Inflammatory macrophage treated with lipopolysaccharide for 4 hours (primary cell): ENCODE measurements around the gene KDM3A.
"Not testable (repeated sequence)": the region's sequence is repeated elsewhere in the genome, so short reads cannot be mapped to it uniquely, and the experiment has no call there.

Experiments used
- DNase-seq: peaks from one replicate; pipeline ENCODE4 v3.0.0-alpha.2; 2020

The KDM3A gene

DNA sequence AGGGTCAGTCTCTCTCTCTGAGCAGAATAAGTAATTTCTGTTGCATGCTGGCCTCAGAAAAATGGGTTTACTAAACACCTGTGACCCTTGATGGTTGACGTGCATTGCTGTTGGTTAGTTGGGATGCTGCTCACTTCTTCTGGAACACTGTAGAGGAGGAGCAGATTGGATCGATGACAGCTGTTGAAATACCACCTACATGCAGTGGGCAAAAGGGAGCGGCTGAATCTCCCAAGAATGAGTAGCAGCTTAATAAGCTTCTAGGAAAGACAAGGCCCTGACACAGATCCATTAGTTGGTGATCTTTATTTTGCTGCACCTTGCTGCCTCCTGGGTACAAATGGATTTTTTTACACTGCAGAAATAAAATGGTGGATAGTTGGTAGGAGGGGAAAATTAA, 43.2 kb downstream of the KDM3A start:
- no peak for DNase-seq

DNA sequence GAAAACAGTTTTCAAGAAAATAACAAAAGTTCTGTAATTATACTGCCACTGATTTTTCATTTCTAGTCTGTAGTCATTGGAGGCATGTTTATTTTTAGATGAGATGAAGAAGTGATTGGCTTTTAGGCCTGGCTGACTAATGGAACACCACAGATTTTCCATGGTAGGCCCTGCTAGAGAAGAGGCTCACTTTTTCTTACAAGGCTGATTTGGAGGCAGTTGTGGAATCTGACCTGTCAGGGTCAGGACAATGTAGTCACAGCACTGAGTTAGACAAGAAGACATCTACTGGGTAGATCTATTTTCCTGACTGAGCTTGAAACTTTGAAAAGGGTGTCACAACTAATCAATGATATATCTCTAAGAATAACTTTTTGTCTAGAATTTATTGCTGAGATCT, 43.9 kb downstream of the KDM3A start:
- no peak for DNase-seq

DNA sequence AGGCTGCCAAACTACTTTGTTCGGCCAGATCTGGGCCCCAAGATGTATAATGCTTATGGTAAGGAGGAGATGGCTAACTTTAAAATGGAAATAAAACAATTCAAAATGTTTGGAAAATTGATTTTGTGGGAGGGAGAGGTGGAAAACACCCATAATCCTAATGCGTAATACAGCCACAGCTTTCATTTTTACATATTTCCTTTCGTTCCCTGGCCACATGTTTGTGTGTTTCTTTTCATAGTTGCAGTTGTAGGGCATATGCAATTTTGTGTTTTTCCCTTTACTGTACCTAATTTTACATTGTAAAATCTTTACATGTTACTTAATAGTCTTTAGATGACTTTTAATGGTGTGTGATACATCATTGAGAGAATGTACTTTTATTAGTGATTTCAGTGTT, 44.6 kb downstream of the KDM3A start:
- peak; percentile 10 for DNase-seq

DNA sequence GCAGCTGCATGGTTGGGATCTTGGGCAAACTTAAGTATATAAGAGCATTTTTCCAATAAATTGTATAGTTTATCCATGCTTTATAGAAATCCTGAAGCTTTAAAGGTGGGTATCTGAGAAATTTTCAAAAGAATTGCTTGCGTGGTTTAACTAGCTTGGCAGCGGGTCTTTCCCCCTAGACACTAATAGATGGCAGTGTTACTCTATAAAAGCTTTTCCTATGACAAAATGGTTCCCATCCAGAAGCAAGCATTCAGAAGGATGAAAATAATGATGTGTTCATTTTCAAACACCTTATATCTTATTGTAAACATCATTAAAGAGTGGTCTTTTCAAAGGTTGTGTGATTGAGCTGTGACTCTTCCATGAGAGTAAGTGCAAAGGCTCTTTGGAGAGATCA, 45.9 kb downstream of the KDM3A start:
- DNase-seq: no peak

DNA sequence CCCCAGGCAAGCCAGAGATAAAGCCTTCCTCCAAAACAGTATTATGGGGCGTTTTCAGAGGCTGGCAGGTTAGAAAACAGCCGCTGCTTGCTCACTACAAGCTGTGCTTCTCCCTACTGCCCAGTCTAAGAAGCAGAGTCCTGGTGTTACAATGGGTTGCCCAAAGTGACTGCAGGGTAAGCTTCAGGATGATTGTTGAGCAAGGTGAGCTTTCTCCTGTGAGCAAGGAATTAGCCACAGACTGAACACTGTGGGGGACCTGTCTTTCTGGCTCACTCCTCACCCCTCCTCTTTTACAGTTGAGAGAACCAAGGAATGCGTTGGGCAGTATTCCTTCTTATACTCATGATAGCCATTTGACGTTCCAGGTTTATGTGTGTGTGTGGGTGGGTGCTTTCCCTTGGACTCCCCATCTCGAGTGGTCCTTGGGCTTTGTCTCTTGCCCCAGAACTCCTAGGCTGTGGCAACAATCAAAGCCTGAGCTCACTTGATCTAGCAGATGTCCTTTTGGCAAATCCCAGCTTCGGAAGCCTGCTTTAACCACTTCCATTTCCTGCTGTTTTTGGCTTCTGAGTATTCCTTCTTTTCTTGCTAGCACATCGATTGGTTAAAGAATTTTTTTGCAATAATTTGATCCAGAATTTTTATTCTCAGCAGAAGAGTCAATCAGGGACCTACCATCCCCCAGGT, 47.5 kb downstream of the KDM3A start:
- DNase-seq: no peak

DNA sequence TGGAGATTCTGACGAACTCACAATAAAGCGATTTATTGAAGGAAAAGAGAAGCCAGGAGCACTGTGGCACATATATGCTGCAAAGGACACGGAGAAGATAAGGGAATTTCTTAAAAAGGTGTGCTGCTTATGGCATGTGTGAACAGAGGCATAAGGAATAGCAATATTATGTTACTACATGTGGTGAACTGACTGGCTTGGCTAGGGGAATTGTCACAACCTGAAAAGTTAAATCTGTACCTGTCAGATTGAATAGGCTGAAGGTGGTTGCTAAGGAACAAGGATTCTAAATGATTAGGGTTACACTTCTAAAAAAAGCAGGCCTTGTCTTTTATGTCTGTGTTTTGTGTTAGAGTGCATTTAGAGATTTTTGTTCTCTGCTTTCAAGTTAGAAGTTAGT, 48.4 kb downstream of the KDM3A start:
- no peak for DNase-seq

DNA sequence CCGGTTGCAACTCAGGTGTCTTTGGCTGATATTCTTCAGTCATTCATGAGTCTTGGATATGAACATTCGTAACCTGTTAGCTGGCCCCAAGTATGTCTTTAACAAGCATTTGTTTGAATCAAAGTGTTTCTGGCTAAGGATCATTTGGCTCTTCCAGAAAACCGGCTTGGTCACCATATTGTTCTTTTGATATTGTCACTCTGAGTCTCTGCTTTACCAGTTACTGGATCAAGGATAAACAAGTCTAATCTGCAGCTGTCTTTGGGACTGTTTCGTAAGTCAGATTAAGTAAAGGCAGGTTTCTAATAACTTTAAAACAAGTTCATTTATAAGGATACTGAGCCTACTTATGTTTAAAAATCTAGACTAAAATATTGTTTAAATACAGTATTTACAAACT, 49.1 kb downstream of the KDM3A start:
- no peak for DNase-seq

DNA sequence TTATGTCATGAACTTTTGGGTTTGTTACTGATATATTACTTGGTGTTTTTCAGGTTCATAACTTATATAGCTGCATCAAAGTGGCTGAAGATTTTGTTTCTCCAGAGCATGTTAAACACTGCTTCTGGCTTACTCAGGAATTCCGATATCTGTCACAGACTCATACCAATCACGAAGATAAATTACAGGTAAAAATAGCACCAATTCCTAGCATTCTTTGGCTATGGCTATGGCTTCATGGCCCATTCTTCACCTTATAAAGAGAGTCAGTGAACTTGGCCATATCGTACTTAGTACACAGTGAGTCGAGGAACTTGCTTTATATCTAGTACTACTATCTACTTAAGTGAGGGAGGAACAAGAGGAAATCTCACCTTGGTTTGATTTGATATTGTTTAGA, 49.9 kb downstream of the KDM3A start:
- DNase-seq: no peak

DNA sequence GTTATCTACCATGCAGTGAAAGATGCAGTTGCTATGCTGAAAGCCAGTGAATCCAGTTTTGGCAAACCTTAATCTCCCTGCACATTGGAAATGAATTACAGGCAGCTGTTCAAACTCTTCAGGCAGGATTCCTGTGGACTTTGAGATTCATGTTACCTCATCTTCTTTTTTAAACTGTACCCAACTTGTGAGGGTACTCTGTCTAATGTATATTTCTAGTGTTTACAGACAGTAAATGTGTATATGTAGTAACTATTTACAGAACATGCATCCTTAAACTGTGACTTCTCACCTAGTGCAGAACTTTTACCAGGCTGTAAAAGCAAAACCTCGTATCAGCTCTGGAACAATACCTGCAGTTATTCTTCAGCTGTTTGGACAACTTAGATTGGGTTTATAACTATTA, 50.9 kb downstream of the KDM3A start:
- DNase-seq: no peak

DNA sequence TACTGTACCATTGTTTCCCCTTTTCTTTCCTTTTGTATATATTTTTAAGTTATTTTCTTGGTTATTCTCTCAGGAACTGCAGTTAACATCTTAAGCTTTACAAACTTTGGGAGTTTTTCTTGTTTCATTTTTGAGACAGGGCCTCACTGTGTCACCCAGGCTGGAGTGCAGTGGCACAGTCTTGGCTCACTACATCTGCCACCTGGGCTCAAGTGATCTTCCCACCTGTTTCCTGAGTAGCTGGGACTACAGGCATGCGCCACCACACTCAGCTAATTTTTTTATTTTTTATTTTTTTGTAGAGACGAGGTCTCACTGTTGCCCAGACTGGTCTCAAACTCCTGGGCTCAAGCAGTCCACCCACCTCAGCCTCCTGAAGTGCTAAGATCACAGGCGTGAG, 55.2 kb downstream of the KDM3A start:
- DNase-seq: not testable (repeated sequence)

DNA sequence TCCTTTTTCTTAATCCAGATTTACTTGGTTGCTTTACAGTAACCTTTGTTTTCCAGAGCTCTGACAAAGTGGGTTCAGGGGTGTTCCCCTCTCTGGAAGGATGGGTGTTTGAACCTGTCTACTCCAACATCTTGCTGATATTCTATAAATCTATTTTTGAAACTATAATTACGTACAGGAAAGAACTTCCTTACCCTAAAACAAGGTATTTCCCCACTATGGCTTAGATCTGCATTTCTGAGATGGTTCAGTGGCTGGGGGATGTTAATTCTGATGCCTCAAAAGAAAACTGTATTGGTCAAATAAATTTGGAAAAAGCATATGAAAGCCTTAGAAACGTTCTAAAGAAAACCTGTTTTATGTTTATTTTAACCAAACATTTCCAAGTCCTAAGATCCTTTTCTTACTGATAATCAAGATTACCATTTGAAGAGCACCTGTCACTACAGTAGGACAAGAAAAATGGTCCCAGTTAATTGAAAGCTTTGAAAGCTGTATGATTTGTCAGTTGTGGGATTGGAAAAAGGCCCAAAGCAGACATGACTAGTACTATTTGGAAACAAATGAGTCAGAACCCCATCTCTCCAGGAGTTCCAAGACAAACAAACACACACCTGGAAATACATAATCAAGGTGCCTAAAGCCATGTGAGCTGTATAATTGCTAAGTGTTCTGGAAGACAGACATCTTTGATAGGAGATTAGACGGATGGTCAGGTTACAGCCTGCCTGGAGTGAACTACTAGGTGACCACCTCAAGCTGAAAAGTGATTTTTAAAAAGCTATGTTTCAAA, 57.5 kb downstream of the KDM3A start:
- DNase-seq: no peak

DNA sequence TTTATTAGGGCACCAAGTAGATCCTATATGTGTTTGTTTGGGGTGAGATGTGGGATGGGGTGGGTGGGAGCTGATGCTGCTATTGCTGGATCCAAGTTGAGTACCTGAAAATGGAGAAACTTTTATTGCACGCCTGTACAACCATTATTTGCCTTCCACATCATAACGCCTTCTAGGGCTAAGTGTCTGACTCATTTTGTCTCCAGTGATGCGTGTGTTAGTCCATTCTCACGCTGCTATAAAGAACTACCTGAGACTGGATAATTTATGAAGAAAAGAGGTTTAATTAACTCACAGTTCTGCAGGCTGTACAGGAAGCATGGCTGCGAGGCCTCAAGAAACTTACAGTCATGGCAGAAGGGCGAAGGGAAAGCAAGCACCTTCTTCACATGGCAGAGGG, 58.2 kb downstream of the KDM3A start:
- DNase-seq: no peak

DNA sequence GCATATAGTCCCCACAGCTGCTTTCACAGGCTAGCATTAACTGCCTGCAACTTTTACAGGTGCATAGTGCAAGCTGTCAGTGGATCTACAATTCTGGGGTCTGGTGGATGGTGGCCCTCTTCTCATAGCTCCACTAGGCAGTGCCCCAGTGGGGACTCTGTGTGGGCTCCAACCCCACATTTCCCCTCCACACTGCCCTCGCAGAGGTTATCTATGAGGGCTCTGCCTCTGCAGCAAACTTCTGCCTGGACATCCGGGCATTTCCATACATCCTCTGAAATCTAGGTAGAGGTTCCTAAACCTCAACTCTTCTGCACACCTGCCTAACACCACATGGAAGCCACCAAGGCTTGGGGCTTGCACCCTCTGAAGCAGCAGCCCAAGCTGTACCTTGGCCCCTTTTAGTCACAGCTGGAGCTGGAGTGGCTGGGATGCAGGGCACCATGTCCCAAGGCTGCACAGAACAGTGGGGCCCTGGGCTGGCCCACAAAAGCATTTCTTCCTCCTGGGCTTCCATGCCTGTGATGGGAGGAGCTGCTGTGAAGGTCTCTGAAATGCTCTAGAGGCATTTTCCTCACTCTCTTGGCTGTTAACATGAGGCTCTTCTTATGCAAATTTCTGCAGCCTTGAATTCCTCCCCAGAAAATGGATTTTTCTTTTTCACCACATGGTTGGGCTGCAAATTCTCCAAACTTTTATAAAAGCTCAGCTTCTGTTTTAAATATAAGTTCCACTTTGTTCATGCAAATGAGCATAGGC, 59.3 kb downstream of the KDM3A start:
- DNase-seq: no peak

DNA sequence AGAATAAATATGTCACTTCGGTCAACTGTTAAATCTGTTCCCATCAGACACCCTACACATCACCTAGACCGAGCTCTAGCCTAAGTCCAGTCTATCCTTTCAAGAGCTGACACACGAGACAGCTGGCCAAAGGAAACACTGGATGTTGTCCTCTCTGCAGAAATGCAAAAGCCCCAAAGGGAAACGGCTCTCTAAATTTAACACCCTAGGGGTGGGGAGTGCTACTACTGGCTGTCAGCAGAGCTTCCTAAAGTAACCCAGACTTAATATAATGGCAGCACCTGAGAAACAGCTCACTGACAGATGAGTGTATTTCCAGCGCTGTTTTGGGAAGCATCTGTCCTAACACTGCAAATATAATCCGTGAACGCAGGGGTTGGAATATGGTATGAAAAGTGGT, 66.4 kb downstream of the KDM3A start:
- no peak for DNase-seq

DNA sequence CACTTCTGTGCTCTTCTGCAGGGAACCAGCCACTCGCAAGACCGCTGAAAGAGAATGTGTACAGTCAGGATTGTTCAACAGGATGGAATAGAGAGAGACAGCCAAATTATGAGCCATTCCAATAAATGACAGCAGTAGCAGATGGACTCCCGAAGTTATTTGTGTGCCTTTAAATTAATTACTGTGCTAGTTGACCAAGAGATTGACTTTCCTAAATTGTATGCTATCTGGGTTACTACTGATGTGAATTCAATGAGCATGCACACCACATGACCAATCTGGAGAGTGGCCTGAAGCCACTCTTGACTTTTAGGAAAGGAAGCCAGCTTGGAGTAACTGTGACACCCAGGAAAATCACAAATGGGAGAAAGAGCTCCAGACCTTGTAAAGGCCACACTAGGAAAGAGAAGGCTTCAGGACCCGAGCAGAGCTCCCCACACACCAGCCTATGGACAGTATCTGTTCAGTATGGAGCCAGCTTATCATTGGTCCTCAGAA, 69.3 kb downstream of the KDM3A start:
- no peak for DNase-seq

DNA sequence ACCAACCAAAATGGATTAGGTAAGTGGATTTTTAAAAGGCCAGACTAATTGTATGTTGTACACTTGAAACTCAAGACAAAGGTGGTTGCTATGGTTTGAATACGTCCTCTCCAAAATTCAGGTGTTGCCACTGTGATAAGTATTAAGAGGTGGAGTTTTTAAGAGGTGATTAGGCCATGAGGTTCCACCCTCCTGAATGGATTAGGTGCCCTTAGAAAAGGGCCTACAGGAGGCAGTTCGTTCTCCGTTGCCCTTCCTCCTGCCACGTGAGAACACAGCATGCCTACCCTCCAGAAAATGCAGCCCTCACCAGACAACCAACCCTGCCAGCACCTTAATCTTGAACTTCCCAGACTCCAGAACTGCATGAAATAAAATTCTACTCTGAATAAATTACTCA, 70.9 kb downstream of the KDM3A start:
- no peak for DNase-seq

DNA sequence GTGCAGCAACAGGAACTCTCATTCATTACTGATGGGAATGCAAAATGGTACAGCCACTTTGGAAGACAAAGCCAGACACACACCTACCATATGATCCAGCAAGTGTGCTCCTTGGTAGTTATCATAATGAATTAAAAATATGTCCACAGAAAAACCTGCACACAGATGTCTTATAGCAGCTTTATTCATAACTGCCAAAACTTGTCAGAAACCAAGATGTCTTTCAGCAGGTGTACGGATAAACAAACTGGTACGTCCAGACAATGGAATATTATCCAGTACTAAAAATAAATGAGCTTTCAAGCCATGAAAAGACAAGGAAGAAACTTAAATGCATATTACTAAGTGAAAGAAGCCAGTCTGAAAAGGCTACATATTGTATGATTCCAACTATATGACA, 71.7 kb downstream of the KDM3A start:
- DNase-seq: no peak

DNA sequence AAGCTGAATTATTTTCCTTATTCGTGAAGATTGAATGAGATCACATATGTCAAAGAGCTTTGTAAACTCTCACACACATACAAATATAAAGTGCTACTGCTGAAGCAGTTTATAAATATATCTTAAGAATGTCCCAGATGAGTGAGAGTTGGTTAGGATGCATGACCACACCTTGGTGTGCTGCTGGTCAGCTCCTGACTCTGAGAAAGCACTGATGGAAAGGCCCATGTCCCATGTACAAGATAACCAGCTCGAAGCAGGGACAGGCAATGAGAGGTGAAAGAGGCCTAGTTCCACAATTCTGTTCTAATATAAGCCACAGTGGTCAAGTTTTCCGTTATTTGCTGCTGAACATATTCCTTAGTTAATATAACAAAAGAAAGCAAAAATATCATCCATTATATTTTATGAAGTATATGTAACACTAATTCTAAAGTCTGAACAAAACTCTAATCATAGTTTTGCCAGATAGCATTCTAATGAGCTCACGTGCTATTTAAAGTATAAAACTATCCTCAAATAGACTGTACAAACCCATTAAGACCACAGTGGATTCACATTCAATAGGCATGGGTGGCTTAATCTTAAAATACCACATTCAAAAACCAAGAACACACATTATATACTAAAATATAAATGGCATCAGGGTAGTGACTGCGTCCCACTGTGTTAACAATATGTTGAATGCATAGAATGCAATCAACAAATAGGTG, 72.9 kb downstream of the KDM3A start:
- DNase-seq: no peak

DNA sequence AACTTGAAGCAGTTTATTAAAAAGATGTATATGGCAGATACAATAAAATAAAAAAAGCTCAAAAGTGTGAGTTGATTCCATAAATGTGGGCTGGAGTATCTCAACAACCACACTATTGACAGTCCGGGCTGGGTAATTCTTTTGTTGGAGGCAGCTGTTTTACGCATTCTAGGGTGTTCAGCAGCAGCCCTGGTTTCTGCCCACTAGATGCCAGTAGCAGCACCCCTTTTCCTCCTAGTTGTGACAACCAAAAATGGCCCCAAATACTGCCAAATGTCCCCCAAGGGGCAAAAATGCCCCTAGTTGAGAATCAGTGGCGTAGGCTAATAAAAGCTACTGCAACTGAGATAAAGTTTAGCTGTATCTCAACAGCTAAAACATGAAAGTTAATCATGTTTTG, 77.3 kb downstream of the KDM3A start:
- DNase-seq: peak; percentile 5

DNA sequence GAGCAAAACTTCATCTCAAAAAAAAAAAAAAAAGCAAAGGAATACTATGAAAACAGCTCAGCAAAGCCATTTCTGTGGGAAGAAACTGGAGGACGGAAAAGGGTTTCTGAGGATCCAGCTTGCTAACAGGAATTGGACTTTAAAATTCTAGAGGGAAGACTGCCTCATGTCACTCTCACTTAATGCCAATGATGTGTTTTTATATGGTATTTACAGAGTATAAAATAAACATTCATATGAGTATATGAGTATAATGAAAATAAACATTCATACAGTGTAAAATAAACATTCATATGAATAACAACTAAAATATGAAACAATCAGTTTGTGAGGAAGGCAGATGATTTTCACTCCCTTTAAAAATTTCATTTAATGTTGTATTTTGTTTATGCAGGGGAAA, 78.2 kb downstream of the KDM3A start:
- no peak for DNase-seq

DNA sequence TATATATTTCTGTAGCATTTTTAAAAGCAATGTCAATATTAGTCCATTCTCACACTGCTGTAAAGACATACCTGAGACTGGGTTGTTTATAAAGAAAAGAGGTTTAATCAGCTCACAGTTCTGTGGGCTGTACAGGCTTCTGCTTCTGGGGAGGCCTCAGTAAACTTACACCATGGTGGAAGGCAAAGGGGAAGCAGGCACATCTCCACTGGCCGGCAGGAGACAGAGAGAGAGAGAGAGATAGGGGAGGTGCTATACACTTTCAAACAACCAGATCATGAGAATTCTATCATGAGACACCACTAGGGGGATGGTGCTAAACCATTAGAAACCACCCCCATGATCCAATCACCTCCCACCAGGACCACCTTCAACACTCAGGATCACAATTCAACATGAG, 79.0 kb downstream of the KDM3A start:
- DNase-seq: no peak

DNA sequence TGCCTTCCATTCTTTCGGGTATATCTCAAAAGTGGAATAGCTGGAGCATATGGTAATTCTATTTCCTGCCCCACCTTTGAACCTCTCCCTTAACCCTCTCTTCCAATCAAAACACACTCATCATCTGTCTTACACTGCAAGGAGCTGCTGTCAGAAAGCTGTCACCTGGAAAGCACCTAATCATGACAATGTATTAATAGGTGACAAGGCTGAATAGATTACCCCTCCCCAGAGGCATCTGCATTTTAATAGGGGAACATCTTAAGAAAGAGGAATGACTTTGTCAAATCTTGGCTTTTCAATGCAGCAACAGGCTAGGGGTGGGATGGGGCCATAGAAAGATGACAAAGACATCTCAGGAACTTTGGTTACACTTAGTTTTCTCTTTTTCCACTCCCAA, 80.8 kb downstream of the KDM3A start:
- no peak for DNase-seq

DNA sequence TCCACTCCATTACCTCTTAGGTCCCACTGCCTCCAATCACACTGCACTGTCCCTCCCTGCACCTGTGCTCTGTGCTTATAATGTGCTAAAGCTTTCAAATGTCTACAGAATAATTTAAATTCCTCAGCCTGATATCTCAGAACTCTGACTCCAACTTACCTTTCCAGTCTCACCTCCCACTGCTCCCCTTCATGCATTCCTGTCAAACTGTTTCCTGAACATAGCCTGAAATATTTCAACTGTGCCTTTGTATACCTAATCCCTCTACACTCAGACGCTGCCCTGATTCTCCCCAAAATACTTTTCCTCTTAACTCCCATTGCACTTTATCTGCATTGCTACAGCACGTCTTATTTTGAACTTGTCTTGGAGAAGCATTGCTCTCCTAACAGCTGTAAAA, 81.5 kb downstream of the KDM3A start:
- no peak for DNase-seq
